ENCODE results near the gene TPST2. TPM values are rescaled to one million over a fixed set of nuclear protein-coding genes. Genes with fewer than 3 reads are reported as not detected.

The TPST2 gene
- total RNA-seq = 29.1 TPM
- long read RNA-seq, full-length matches to known transcripts = 45 of 56 reads
- long read RNA-seq, partial matches to known transcripts = 6 of 56 reads
- long read RNA-seq, other reads (novel, unspliced or antisense) = 5 of 56 reads

DNA sequence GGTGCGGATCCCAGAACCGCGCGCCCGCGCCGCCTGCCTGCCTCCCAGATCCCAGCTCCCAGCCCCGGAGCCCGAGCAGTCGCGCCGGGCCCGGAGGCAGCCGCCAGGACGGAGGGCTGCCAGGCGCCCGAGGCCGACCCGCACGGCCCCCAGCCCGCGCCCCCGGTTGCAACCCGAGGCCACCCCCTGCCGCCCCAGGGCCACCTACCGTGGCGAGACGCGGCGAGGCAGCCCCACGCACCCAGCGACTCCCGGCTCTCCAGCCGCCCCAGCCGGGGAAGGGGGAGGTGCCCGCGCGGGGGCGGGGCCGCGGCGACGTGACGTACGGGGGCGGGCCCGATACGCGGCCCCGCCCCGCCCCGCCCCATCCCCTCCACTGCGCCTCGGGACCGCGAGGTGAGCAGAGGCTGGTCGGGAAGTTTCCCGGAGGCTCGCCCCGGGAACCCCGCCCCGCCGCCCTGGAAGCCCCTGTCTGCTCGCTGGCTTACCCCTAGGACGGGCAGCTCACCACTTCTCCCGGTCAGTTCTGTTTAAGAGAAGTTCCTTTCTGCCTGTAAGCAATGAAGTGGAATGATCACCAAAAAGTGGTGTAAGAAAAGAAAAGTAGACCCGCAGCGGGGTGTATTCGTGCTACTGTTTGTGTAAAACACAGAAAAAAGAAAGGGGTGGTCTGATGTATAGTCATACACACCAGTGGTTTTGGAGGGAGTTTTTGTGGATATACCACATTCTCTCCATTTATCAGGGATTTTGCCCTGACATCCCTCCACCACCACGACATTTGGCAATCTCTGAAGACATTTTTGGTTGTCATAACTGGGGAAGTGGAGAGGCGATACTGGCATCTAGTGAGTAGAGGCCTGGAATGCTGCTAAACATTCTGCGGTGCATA, at the start of gene TPST2:
Gene TPST2 (minus strand): TSS at position 288 of the 892 bp plus-strand sequence. CDS start 48,502 bp downstream, outside the sequence.
- DNase-seq (ENCODE audit: missing footprints) (peak; percentile 93), ATAC-seq (peak; percentile 94)
- intact Hi-C loops (cut with DNase I) = loop anchor here (2.0 to 5.0 kb wide), 2 partner anchors 39 to 108 kb away; partner anchors contain the start of genes HPS4 and SRRD

DNA sequence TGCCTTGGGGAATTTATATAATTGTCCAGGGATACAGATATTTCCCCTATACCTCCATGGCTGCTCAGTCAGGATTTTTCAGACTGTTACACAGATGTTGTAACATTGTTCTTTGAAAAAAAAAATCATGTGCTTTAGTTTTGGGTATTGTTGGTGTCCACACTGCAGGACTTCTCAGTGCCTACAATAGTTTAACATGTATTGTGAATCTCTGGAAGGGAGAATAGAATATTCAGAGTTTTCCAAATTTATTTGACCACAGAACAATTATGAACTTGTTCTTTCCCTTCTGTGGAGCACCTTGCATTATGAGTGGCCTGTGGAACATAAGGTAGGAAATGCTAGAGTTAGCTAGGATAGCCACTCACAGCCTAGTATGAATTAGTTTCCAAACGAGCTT, 46.4 kb upstream of the TPST2 start:
- DNase-seq (ENCODE audit: missing footprints) (no peak), ATAC-seq (no peak)
- intact Hi-C loops (cut with DNase I) = no loop called here

DNA sequence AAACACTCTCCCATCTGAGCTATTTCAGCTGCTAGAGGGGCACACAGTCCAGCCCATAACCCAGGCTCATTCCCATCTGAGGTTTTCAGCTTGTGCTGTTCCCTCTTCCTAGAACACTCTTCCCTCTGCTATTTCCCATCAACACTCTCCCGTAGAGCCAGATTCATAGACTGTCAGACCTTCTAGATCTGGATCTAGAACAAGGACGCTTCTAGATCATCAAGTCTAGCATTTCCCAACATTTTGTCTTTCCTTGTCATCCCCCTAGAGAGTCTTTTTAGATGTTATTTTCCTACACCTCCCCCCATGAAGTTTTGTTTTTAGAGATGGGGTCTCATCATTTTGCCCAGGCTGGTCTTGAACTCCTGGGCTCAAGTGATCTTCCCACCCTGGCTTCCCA, 45.2 kb upstream of the TPST2 start:
- no peak for DNase-seq (ENCODE audit: missing footprints)
- no peak for ATAC-seq
- intact Hi-C loops (cut with DNase I) = no loop called here

DNA sequence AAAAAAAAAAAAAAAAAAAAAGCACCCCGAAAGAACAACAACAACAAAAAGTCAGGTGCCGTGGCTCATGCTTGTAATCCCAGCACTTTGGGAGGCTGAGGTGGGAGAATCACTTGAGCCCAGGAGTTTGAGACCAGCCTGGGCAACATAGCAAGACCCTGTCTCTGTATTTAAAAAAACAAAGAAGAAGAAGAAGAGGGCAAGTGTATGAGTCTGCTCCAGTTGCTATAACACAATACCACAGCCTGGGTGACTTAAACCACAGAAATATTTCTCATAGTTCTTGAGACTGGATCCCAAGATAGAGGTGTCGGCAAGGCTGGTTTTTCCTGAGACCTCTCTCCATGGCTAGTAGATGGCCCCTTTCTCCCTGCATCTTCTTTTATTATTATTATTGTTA, 44.3 kb upstream of the TPST2 start:
- intact Hi-C loops (cut with DNase I) = no loop called here
- DNase-seq (ENCODE audit: missing footprints) (no peak), ATAC-seq (no peak)

DNA sequence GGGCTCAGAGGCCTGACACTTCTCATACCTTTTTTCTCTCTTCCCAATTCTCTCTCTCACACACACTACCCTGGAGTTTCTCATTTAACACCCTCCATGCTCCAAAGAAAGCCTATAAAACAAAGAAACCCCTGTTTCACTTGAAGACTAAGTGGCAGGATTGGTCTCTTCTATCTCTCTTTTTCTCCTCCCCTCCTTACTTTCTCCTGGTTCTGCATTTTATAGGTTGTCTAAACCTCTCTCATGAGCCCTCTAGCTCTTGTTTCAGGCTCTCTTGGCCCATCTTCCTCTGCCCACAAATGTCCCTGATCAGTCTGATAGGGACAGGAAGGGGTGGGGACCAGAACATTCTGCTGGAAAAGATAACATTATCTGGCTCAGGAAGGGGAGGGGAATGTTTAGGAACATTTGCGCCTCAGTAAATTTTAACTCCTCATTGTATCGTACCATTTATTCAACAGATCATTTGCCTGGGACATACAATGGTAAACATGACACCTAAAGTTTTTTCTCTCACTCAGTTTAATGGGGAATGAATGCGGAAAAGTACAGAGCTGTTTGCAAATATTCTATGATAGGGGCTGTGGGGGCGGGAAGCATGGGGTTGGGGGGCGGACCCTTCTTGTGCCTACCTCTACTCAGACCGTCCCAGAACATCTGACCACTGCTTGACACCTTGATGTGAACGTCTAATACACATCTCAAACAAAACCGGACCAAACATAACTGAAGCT, 42.7 kb upstream of the TPST2 start:
- no peak for DNase-seq (ENCODE audit: missing footprints)
- intact Hi-C loops (cut with DNase I) = no loop called here

DNA sequence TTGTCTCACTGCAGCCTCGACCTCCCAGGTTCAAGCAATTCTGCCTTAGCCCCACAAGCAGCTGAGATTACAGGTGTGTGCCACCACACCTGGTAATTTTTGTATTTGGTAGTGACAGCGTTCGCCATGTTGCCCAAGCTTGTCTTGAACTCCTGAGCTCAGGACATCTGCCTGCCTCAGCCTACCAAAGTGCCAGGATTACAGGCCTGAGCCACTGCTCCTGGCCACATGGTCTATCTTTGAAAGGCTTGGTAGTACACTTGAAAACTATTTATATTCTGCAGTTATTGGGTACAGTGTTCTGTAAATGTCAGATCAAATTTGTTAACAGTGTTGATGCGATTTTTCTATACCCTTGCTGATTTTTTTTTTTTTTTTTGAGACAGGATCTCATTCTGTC, 41.4 kb upstream of the TPST2 start:
- DNase-seq (ENCODE audit: missing footprints) (no peak), ATAC-seq (no peak)
- intact Hi-C loops (cut with DNase I) = no loop called here

More for the DNA sequence above, 42.7 kb upstream of the TPST2 start:
- ATAC-seq = peak; percentile 31

DNA sequence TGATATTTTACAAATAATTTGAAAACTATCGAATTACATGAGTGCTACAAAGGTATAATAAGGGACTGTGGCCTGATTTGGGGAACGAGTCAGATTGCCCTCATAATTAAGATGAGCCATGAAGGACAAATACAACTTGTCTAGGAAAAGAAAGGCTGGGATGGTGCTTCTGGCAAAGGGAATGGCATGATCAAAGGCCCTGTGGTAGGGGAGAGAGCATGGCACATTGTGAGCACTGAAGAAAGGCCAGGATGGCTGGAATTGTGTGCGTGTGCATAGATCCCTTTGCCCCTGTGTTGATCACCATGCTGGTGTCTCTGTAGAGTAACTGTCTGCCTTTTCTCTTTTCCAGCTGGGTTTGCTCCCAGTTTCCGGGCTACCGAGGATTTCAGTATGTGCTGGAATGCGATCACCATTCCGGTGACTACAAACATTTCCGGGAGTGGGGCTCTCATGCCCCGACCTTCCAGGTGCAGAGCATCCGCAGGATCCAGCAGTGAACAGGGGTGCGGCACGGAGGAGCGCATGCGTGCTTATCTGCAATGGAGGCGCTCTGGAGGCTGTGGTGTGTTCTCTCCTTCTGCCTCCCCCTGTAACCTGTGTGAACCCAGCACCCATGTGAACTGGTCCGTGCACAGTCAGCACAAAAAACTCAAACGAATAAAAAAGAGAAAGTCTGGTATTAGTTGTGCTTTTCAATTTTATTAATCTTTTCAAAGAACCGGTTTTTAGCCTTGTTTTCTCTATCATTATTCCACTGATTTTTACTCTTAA, 40.2 kb upstream of the TPST2 start:
- DNase-seq (ENCODE audit: missing footprints) (no peak), ATAC-seq (no peak)
- intact Hi-C loops (cut with DNase I) = no loop called here

DNA sequence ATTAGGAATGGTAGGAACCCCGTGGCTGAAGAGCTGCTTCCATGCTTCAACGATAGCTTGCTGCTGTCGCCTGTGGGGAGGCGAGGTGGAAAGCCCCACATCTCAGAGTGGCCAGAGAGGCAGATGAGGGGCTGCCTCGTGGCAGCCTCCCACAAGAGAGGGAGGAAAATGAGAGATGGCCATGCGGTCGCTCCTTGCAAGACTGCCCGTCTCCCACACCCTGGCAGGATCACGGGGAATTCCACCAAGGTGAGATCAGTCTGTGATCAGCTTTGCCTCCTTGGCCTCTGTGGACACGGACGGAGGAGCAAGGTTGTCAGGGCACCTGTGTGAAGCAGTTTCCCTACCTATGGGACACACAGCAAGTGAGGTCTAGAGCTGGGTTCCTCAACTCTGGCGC, 34.9 kb upstream of the TPST2 start:
- intact Hi-C loops (cut with DNase I) = no loop called here
- DNase-seq (ENCODE audit: missing footprints) (no peak), ATAC-seq (no peak)

DNA sequence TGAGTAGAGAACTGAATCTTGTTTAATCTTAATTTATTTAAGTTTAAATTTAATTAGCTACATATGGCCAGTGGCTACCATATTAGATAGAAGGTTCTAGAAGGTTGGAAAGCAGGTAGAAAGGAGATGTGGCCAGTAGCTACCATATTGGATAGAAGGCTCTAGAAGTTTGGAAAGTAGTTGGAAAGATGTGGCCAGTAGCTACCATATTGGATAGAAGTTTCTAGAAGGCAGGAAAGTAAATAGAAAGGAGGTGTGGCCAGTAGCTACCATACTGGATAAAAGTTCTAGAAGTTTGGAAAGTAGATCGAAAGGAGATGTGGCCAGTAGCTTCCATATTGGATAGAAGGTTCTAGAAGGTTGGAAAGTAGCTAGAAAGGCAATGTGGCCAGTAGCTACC, 34.1 kb upstream of the TPST2 start:
- intact Hi-C loops (cut with DNase I) = no loop called here
- ATAC-seq = no peak
- DNase-seq (ENCODE audit: missing footprints) = no peak

DNA sequence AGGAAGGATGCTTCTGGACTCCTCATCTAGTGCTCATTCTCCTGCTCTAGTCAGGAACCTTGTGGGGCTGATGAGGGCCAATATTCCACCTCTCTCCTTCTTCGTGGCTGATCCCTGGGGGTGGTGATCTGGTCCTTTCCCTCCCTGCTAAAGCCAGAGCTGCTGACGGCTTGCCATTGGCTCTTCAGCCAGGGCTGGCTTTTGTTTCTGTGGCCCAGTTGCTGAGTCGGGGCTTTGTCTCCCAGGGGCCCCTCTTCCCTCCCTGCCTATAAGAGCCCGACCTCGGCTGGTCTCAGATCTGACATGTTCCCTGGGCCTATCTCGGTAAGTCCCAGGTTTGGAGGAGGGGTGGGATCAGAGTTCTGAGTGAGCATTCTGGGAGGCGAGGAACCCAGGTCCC, 31.7 kb upstream of the TPST2 start, which contains the start of gene CRYBA4:
Gene CRYBA4 (plus strand): TSS at position 301 of the 400 bp plus-strand sequence. CDS start 634 bp downstream, outside the sequence.
- ATAC-seq (no peak), DNase-seq (ENCODE audit: missing footprints) (no peak)
- intact Hi-C loops (cut with DNase I) = no loop called here

DNA sequence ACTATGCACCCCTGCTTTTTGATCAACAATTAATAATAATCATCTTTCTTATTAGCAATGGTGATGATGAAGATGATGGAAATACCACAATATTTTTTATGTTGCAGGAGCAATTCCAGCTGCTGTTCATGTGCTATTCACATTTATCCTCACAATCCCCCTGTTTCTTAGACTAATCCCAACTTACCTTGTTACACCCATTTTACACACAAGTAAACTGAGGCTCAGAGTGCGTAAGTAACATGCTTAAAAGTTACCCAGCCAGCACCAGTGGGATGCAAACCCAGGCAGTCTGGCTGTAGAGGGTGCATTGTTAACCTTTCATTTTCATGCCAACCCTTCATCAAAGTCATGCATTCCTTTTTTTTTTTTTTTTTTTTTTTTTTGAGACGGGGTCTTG, 30.3 kb upstream of the TPST2 start:
- ATAC-seq (no peak), DNase-seq (ENCODE audit: missing footprints) (no peak)
- intact Hi-C loops (cut with DNase I) = no loop called here

DNA sequence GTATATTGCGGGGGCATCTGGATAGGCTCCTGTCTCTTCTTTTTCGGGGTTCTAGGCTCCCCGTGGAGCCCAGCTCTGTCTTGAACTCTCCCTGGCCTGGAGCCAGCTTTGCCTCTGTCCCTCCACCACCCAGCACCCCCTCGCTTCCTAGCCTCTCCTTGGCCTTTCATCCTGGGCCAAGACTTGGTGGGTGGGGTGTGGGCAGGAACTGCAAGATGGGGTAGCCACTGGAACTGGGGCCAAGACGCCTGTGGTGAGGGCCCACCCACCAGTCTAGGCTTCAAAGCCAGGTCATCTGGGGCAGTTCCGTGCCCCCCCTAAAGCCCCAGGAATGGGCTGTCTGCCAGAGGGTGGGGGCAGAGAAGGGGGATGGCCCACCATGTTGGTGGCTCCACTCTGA, 29.6 kb upstream of the TPST2 start:
- no peak for ATAC-seq
- no peak for DNase-seq (ENCODE audit: missing footprints)
- intact Hi-C loops (cut with DNase I) = no loop called here

DNA sequence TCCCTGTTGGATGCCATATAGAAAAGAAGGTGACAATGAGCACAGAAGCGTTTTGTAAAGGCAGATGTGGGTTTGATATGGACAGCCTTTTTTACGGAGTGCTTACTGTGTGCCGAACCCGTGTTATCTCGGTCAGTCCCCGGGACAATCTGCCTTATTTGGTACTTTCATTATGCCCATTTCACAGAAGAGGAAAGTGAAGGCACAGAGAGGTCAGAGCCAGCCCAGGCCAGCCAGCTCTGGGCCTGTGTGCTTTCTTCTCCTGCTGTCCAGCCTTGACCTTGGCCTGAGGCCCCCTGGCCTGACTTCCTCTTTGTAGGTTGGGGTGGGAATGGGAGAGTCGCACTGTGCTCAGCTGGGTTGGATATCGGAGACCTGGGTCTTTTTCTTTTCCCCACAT, 28.5 kb upstream of the TPST2 start:
- no peak for DNase-seq (ENCODE audit: missing footprints)
- peak; percentile 7 for ATAC-seq
- intact Hi-C loops (cut with DNase I) = no loop called here

DNA sequence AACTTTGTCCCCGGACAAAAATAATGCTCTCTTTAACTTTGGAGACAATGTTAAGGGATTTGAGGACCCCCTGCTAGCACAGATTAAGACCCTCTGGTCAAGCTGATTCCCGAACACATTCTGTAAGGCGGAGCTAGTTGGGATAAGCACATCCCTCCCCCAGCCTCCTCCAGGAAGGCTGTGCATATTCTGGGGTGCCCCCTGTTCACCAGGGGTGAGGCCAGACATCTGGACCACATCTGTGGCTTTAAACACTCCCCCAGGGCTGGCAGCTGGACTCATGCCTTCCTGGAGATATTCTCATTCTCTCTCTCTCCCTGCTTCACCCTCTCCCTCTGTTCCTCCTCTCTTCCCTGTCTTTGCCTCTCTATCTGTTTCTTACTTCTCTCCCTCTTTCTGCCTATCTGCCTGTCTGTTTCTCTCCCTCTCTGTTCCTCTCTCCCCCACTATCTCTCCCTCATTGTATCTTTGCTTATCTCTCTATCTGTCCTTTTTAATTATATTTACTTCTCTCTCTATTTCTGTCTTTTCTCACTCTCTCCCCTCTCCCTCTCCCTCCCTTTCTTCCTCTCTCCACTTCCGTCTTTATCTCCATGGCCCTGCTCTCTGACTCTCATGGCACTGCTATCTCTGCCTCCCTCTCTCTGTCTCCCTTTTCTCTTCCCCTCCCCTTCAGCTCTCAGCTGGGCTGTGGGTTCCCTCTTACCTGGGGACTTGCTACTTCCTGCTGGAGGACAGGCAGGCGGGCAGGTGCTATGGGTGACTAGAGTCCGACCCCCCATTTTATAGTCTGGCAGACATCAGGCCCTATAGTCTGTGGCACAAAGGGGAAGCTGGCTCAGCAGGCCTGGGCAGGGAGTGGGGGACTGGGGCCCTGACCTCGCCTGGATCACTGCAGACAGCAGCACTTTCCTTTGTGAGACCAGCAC, 27.6 kb upstream of the TPST2 start, which contains the start of gene CRYBB1:
Gene CRYBB1 (minus strand): TSS at position 757 of the 929 bp plus-strand sequence. CDS start 1,708 bp downstream, outside the sequence.
- intact Hi-C loops (cut with DNase I) = no loop called here
- peak; percentile 83 for ATAC-seq
- peak; percentile 69 for DNase-seq (ENCODE audit: missing footprints)

DNA sequence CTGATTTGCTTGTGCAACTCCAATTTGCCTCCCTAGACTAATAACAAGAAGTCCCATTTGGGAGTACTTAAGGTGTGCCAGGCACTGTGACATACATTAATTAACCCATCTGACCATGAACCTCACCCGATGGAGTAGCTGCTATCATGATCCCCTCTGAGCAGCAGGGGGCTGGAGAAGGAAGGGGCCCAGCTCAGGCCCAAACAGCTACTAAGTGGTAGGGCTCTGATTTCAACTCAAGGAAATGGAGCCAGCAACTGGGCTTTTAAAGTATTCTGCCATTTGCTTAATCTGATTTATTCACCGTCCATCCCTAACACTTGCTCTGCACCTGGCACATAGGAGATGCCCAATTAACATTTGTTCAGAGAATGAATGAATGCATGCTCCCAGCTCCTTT, 26.7 kb upstream of the TPST2 start:
- DNase-seq (ENCODE audit: missing footprints) = no peak
- no peak for ATAC-seq
- intact Hi-C loops (cut with DNase I) = no loop called here

DNA sequence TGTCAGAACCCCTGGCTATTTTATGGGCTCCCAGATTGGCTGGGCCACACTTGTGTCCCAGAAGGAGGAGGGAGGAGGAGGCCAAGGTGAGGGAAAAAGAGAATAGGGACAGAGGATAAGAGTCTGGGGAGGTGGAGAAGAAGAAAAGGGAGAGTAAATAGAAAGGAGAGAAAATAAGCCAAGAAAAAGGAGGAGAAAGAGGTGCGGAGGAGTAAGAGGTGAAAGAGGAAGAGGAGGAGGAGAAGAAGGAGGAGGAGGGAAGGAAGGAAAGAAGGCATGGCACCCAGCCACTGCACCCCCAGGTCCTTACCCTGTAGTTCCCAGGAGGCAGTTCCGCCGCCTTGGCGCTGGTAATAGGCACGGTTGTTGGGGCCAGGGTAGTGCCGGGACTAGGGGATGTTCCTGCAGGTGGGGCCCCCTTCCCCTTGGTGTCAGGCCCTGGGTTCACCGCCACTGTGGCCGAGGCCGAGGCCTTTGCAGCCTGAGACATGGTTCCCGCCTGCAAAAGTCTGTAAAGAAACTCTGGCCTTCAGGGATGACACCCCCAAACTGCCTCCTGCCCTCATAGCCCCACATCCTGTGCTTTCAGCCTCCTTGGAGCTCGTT, 26.0 kb upstream of the TPST2 start:
- ATAC-seq = no peak
- DNase-seq (ENCODE audit: missing footprints) = no peak
- intact Hi-C loops (cut with DNase I) = no loop called here

DNA sequence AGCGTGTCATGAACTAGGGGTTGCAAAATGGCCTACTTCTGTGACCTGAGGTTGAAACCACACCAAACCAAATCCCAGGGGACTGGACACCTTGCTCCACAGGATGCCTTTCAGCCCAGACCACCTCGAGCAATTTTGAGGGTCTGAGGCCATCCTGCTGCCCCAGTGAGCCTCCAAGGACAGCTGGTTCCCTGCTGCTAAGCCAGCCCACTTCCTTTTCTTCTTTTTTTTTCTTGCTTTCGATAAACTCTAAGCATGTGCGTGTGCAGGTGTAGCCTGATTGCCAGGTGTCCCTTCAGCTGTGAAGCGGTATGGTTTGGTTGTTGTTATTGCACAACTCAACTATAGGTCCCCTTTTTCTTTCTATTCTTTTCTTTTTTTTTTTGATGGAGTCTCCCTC, 25.2 kb upstream of the TPST2 start:
- intact Hi-C loops (cut with DNase I) = no loop called here
- ATAC-seq (no peak), DNase-seq (ENCODE audit: missing footprints) (no peak)

Data from Right ventricle myocardium inferior (tissue), 1 donor.